Calu3 (cell line): ENCODE measurements around the gene CCDC190. TPM values are rescaled to one million over a fixed set of nuclear protein-coding genes. Genes with fewer than 3 reads are reported as not detected.
A peak's percentile ranks its signal among the peaks of the same experiment; 100 is the strongest.
"Not testable (repeated sequence)": the region's sequence is repeated elsewhere in the genome, so short reads cannot be mapped to it uniquely, and the experiment has no call there.

ENCODE experiments used
- BruUV-seq: library from RNA; stranded (reverse); fragments of 400-500 nt; replicated peaks from 2 replicates; lab custom pipeline; 2021; lab: Mats Ljungman, UMichigan
- CTCF ChIA-PET: fragments of 300-600 bp; sonication (Branson Sonifier 250); formaldehyde crosslinking; loops from one replicate; lab custom pipeline; 2022; ENCODE audit warnings: antibody characterized with exemption; lab: Charles Lee
- DNase-seq: peaks from one replicate; pipeline ENCODE4 v3.0.0; 2022
- H3K27ac Mint-ChIP-seq: one replicate; pipeline ENCODE4 v1.8.0; 2022; ENCODE audit warnings: mixed read lengths; ENCODE audit not compliant: unreplicated experiment
- H3K27me3 Mint-ChIP-seq: one replicate; pipeline ENCODE4 v1.8.0; 2022; ENCODE audit warnings: mixed read lengths; ENCODE audit not compliant: unreplicated experiment
- H3K36me3 Mint-ChIP-seq: one replicate; pipeline ENCODE4 v1.8.0; 2022; ENCODE audit warnings: mild to moderate bottlenecking, moderate library complexity, mixed read lengths; ENCODE audit not compliant: insufficient read depth, unreplicated experiment
- H3K4me1 Mint-ChIP-seq: one replicate; pipeline ENCODE4 v1.8.0; 2022; ENCODE audit warnings: mild to moderate bottlenecking, low read depth, mixed read lengths; ENCODE audit not compliant: unreplicated experiment
- H3K4me3 Mint-ChIP-seq: one replicate; pipeline ENCODE4 v1.8.0; 2022; ENCODE audit warnings: mild to moderate bottlenecking, low read depth, moderate library complexity, mixed read lengths; ENCODE audit not compliant: unreplicated experiment
- H3K9me3 Mint-ChIP-seq: one replicate; pipeline ENCODE4 v1.8.0; 2022; ENCODE audit warnings: low read depth, mixed read lengths; ENCODE audit not compliant: unreplicated experiment
- intact Hi-C: fragments of 100-400 bp; cut with micrococcal nuclease; formaldehyde crosslinking; loops from one replicate; pipeline ENCODE4 v1.10.0; 2022; ENCODE audit not compliant: unreplicated experiment
- total RNA-seq: library from RNA; stranded (reverse); gene quantifications from 2 replicates; pipeline ENCODE4 v1.2.3, GENCODE V29; 2022
- TF ChIP-seq, protein P1 (sequence below): fragments of 200-600 bp; IDR thresholded peaks from one replicate; pipeline ENCODE4 v1.8.0; 2022; ENCODE audit warnings: antibody characterized with exemption; ENCODE audit not compliant: unreplicated experiment

CCDC190 gene
- total RNA-seq, 1 experiment from 2014 or later, result not detected

DNA sequence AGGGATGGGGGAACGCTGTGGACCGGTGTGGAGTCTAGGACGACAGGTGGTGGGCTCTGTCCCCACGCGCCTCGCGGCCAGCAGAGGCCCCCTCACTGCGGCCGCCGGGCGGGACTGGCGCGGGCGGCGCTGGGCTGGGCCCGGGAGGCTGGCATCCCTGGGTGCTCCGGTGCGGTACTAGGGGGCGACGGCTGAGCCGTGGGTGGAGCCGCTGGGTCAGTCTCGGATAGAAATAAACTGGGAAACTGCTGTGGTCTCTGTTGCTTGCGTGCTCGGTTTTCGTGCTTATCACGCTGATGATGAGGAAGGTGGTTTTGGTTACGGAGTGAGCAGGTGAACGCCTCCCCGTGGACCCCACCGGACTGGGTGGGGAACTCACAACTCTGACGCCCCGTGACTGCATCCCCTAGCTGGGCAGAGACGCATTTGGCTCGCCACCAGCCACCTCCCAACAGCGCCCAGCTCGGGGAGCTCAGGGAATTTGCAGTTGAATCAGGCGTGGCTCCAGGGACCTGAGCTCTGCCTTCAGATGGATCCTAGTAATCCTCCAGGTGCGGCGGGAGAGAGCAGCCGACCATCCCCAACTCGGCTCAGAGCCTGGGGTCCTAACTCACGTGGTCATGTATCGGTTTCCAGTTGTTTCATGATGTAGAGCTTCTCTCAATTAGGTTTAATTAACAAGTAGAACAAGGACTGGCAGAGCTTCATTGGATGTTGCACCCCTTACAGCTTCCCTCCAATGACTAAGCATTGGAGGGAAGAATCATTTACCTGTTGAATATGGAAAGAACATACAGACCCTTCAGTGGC, 38.4 kb downstream of the CCDC190 start:
- no TSS peak for BruUV-seq
- CTCF ChIA-PET, result interaction anchor here (0.5 to 0.9 kb wide), 2 partner anchors 93 to 282 kb away, joined by 3 to 6 read pairs; no protein-coding TSS in a partner anchor

DNA sequence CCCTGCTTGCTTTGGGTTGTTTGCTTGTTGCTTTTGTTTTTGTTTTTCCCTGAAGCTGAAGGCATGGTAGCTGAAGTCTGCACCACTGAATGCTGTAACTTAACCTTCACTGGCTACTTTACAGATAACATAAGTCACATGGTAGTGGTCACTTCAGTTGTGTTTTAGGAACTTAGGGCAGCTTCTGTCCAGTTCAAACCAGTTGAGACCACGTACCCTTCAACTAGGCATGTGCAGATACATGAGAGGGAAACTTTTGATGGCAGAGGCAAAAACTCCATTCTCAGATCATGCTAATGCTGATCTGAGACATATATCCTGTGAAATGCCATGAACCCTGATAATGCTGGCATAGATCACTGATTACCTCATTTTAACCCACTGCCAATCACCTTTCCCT, 42.3 kb downstream of the CCDC190 start:
- intact Hi-C loops, BruUV-seq, H3K4me3 Mint-ChIP-seq: not testable (repeated sequence)

More for the DNA sequence above, 38.4 kb downstream of the CCDC190 start:
- intact Hi-C loops, result no loop called here
- DNase-seq, result peak; percentile 51
- Mint-ChIP-seq H3K27me3 (no peaks in the 10 kb centered on the region), H3K4me1 (peaks cover 31% of the 10 kb centered on the region), H3K27ac (peak overlapping the region; percentile 60), H3K9me3 (no peaks in the 10 kb centered on the region), H3K36me3 (peaks cover 17% of the 10 kb centered on the region), H3K4me3 (peak overlapping the region; percentile 79)
- TF ChIP-seq, protein P1, sequence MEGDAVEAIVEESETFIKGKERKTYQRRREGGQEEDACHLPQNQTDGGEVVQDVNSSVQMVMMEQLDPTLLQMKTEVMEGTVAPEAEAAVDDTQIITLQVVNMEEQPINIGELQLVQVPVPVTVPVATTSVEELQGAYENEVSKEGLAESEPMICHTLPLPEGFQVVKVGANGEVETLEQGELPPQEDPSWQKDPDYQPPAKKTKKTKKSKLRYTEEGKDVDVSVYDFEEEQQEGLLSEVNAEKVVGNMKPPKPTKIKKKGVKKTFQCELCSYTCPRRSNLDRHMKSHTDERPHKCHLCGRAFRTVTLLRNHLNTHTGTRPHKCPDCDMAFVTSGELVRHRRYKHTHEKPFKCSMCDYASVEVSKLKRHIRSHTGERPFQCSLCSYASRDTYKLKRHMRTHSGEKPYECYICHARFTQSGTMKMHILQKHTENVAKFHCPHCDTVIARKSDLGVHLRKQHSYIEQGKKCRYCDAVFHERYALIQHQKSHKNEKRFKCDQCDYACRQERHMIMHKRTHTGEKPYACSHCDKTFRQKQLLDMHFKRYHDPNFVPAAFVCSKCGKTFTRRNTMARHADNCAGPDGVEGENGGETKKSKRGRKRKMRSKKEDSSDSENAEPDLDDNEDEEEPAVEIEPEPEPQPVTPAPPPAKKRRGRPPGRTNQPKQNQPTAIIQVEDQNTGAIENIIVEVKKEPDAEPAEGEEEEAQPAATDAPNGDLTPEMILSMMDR, result no peak

DNA sequence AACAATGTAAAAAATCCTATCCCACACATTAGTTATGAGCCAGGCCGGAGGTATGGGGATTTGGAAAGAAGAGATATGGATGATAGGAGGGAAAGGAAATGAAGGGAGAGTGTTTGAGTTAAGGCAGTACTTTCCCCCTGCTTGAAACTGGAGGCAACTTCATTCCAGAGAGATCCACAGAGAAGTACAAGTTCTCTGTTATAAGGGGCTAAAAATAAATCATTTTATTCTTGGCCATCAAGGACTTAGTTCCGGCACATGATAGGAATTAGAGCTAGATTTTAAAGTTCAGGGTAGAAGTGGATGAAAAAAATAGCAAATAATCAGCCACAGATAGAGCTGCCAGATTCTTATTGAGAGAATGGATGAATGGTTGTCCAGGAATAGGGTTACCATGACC, 42.8 kb downstream of the CCDC190 start:
- H3K27ac Mint-ChIP-seq, intact Hi-C loops, BruUV-seq, H3K4me3 Mint-ChIP-seq, CTCF ChIA-PET, DNase-seq, H3K27me3 Mint-ChIP-seq, H3K9me3 Mint-ChIP-seq: not testable (repeated sequence)
- peaks cover 15% of the 10 kb centered on the region for H3K36me3 Mint-ChIP-seq
- peaks cover 19% of the 10 kb centered on the region for H3K4me1 Mint-ChIP-seq

More for the DNA sequence above, 42.3 kb downstream of the CCDC190 start:
- H3K27me3 Mint-ChIP-seq, CTCF ChIA-PET, DNase-seq, H3K27ac Mint-ChIP-seq, H3K9me3 Mint-ChIP-seq: not testable (repeated sequence)
- peaks cover 17% of the 10 kb centered on the region for H3K36me3 Mint-ChIP-seq
- H3K4me1 Mint-ChIP-seq, result peaks cover 24% of the 10 kb centered on the region

DNA sequence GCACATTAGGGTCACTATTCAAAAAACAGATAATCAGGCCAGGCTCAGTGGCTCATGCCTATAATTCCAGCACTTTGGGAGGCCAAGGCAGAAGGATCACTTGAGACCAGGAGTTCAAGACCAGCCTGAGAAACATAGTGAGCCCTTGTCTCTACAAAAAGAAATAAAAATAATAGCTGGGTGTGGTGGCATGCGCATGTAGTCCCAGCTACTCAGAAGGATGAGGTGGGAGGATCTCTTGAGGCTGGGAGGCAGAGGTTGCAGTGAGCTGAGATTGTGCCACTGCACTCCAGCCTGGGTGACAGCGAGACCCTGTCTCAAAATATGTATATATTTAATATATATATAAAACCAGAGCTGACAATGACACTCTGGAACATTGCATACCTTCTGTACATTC, 48.6 kb downstream of the CCDC190 start:
- H3K27ac Mint-ChIP-seq, H3K9me3 Mint-ChIP-seq, intact Hi-C loops, H3K36me3 Mint-ChIP-seq, CTCF ChIA-PET, H3K27me3 Mint-ChIP-seq, H3K4me3 Mint-ChIP-seq, H3K4me1 Mint-ChIP-seq, DNase-seq: not testable (repeated sequence)
- BruUV-seq, result TSS peak; percentile 46

DNA sequence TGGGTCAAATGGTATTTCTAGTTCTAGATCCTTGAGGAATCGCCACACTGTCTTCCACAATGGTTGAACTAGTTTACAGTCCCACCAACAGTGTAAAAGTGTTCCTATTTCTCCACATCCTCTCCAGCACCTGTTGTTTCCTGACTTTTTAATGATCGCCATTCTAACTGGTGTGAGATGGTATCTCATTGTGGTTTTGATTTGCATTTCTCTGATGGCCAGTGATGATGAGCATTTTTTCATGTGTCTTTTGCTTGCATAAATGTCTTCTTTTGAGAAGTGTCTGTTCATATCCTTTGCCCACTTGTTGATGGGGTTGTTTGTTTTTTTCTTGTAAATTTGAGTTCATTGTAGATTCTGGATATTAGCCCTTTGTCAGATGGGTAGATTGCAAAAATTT, 53.5 kb downstream of the CCDC190 start:
- H3K9me3 Mint-ChIP-seq, intact Hi-C loops, CTCF ChIA-PET, BruUV-seq, H3K27ac Mint-ChIP-seq, H3K4me1 Mint-ChIP-seq, H3K27me3 Mint-ChIP-seq, DNase-seq, H3K4me3 Mint-ChIP-seq: not testable (repeated sequence)
- peaks cover 35% of the 10 kb centered on the region for H3K36me3 Mint-ChIP-seq

Other genes with a start within 250 kb of the CCDC190 start
- gene DDR2, start 228.7 kb downstream of the CCDC190 start, total RNA-seq, result 0.34 and 0.80 TPM in 2 replicates
- 50.6 and 59.3 TPM in 2 replicates for gene HSD17B7, start 70.5 kb downstream of the CCDC190 start, total RNA-seq
- gene RGS4, start 208.2 kb upstream of the CCDC190 start, total RNA-seq, result 0.21 TPM in 1 of 2 replicates, not detected in the other